HG03039 (cell line): ENCODE data around the gene UQCRHL.
"Not testable (repeated sequence)": the region's sequence is repeated elsewhere in the genome, so short reads cannot be mapped to it uniquely, and the experiment has no call there.

Experiments
- ATAC-seq: cut with Tn5 transposase; IDR thresholded peaks from one replicate; pipeline ENCODE4 v1.9.1; 2021; ENCODE audit warnings: mild to moderate bottlenecking, moderate library complexity; ENCODE audit not compliant: unreplicated experiment

Gene UQCRHL

GRCh38 chr1:15807549-15807948 lies at the start of gene UQCRHL:
Gene UQCRHL, minus strand, starts transcription at chr1:15807649. Its CDS starts 0 bp downstream, at chr1:15807649.
- not testable (repeated sequence) for ATAC-seq

GRCh38 chr1:15856888-15857287 lies 49.4 kb upstream of the UQCRHL start:
- no peak for ATAC-seq

- no peak for ATAC-seq
Observed at GRCh38 chr1:15852828-15853302, 45.4 kb upstream of the UQCRHL start.

- ATAC-seq = no peak
Observed at GRCh38 chr1:15852036-15852827, 44.8 kb upstream of the UQCRHL start.

GRCh38 chr1:15851210-15852035 lies 44.0 kb upstream of the UQCRHL start:
- no peak for ATAC-seq

GRCh38 chr1:15850471-15851001 lies 43.1 kb upstream of the UQCRHL start:
- no peak for ATAC-seq

GRCh38 chr1:15849775-15850324 lies 42.4 kb upstream of the UQCRHL start:
- ATAC-seq = no peak

- ATAC-seq = no peak
Observed at GRCh38 chr1:15848929-15849774, 41.7 kb upstream of the UQCRHL start.

- ATAC-seq = peak; percentile 7
Observed at GRCh38 chr1:15848143-15848928, 40.9 kb upstream of the UQCRHL start.

- no peak for ATAC-seq
Observed at GRCh38 chr1:15847893-15848142, 40.4 kb upstream of the UQCRHL start.

GRCh38 chr1:15847100-15847892 lies 39.8 kb upstream of the UQCRHL start, which contains the start of gene SPEN:
Gene SPEN, plus strand, starts transcription at chr1:15847707. Its CDS starts 361 bp downstream, at chr1:15848068.
- ATAC-seq = peak; percentile 63

GRCh38 chr1:15846056-15846455 lies 38.6 kb upstream of the UQCRHL start:
- not testable (repeated sequence) for ATAC-seq

- ATAC-seq = no peak
Observed at GRCh38 chr1:15843826-15844572, 36.5 kb upstream of the UQCRHL start.

GRCh38 chr1:15838721-15839120 lies 31.3 kb upstream of the UQCRHL start:
- ATAC-seq = no peak

GRCh38 chr1:15837931-15838330 lies 30.5 kb upstream of the UQCRHL start:
- ATAC-seq = no peak

GRCh38 chr1:15836772-15837669 lies 29.6 kb upstream of the UQCRHL start:
- no peak for ATAC-seq

GRCh38 chr1:15836511-15836771 lies 29.0 kb upstream of the UQCRHL start:
- not testable (repeated sequence) for ATAC-seq
